Measurements from ENCODE around the gene AGTPBP1.

AGTPBP1 gene

GRCh38 chr9:85569988-85570387 lies 171.8 kb downstream of the AGTPBP1 start:
- DNase-seq (ENCODE audit: insufficient read length, low spot score) (no peak), FAIRE-seq (peak; percentile 45)
- no peak for TF ChIP-seq POLR2A (IDR thresholded peaks at IDR 0.05; ENCODE audit: low read depth, low read length)

GRCh38 chr9:85559526-85559925 lies 182.2 kb downstream of the AGTPBP1 start:
- DNase-seq (ENCODE audit: insufficient read length, low spot score) (no peak), FAIRE-seq (no peak)
- no peak for TF ChIP-seq POLR2A (IDR thresholded peaks at IDR 0.05; ENCODE audit: low read depth, low read length)

GRCh38 chr9:85554349-85554748 lies 187.4 kb downstream of the AGTPBP1 start:
- DNase-seq (ENCODE audit: insufficient read length, low spot score) (no peak), FAIRE-seq (no peak)
- no peak for TF ChIP-seq POLR2A (IDR thresholded peaks at IDR 0.05; ENCODE audit: low read depth, low read length)

GRCh38 chr9:85553475-85553874 lies 188.3 kb downstream of the AGTPBP1 start:
- FAIRE-seq (no peak), DNase-seq (ENCODE audit: insufficient read length, low spot score) (no peak)
- TF ChIP-seq POLR2A (IDR thresholded peaks at IDR 0.05; ENCODE audit: low read depth, low read length), result no peak

- TF ChIP-seq POLR2A (IDR thresholded peaks at IDR 0.05; ENCODE audit: low read depth, low read length), result no peak
- no peak for DNase-seq (ENCODE audit: insufficient read length, low spot score)
- no peak for FAIRE-seq
Observed at GRCh38 chr9:85547599-85547998, 194.2 kb downstream of the AGTPBP1 start.

- FAIRE-seq (peak; percentile 66), DNase-seq (ENCODE audit: insufficient read length, low spot score) (no peak)
- no peak for TF ChIP-seq POLR2A (IDR thresholded peaks at IDR 0.05; ENCODE audit: low read depth, low read length)
Observed at GRCh38 chr9:85543196-85543595, 198.6 kb downstream of the AGTPBP1 start.

- no peak for TF ChIP-seq POLR2A (IDR thresholded peaks at IDR 0.05; ENCODE audit: low read depth, low read length)
- FAIRE-seq, result no peak
Observed at GRCh38 chr9:85541876-85542275, 199.9 kb downstream of the AGTPBP1 start.

GRCh38 chr9:85536514-85536913 lies 205.2 kb downstream of the AGTPBP1 start:
- DNase-seq (ENCODE audit: insufficient read length, low spot score) (no peak), FAIRE-seq (no peak)
- no peak for TF ChIP-seq POLR2A (IDR thresholded peaks at IDR 0.05; ENCODE audit: low read depth, low read length)

More at GRCh38 chr9:85541876-85542275, 199.9 kb downstream of the AGTPBP1 start:
- DNase-seq (ENCODE audit: insufficient read length, low spot score), result no peak

- TF ChIP-seq POLR2A (IDR thresholded peaks at IDR 0.05; ENCODE audit: low read depth, low read length), result no peak
- FAIRE-seq (no peak), DNase-seq (ENCODE audit: insufficient read length, low spot score) (peak; percentile 48)
Observed at GRCh38 chr9:85536076-85536475, 205.7 kb downstream of the AGTPBP1 start.

- FAIRE-seq (no peak), DNase-seq (ENCODE audit: insufficient read length, low spot score) (no peak)
- TF ChIP-seq POLR2A (IDR thresholded peaks at IDR 0.05; ENCODE audit: low read depth, low read length), result no peak
Observed at GRCh38 chr9:85534340-85534739, 207.4 kb downstream of the AGTPBP1 start.

- FAIRE-seq (no peak), DNase-seq (ENCODE audit: insufficient read length, low spot score) (no peak)
- no peak for TF ChIP-seq POLR2A (IDR thresholded peaks at IDR 0.05; ENCODE audit: low read depth, low read length)
Observed at GRCh38 chr9:85533538-85533937, 208.2 kb downstream of the AGTPBP1 start.

GRCh38 chr9:85530721-85531120 lies 211.0 kb downstream of the AGTPBP1 start:
- DNase-seq (ENCODE audit: insufficient read length, low spot score) (no peak), FAIRE-seq (no peak)
- no peak for TF ChIP-seq POLR2A (IDR thresholded peaks at IDR 0.05; ENCODE audit: low read depth, low read length)

- FAIRE-seq, result no peak
Observed at GRCh38 chr9:85528607-85529006, 213.1 kb downstream of the AGTPBP1 start.

GRCh38 chr9:85528142-85528541 lies 213.6 kb downstream of the AGTPBP1 start:
- no peak for DNase-seq (ENCODE audit: insufficient read length, low spot score)
- no peak for FAIRE-seq
- TF ChIP-seq POLR2A (IDR thresholded peaks at IDR 0.05; ENCODE audit: low read depth, low read length), result no peak

More at GRCh38 chr9:85528607-85529006, 213.1 kb downstream of the AGTPBP1 start:
- DNase-seq (ENCODE audit: insufficient read length, low spot score), result no peak
- TF ChIP-seq POLR2A (IDR thresholded peaks at IDR 0.05; ENCODE audit: low read depth, low read length), result no peak

GRCh38 chr9:85527331-85528020 lies 214.3 kb downstream of the AGTPBP1 start:
- no peak for TF ChIP-seq POLR2A (IDR thresholded peaks at IDR 0.05; ENCODE audit: low read depth, low read length)
- no peak for FAIRE-seq

More at GRCh38 chr9:85527331-85528020, 214.3 kb downstream of the AGTPBP1 start:
- DNase-seq (ENCODE audit: insufficient read length, low spot score), result no peak

All from H54 (cell line).